SIG-M5 treated with dmso at 0.1 percent for 504 hours (cell line): Measurements from ENCODE around the gene SOWAHA.

Experiments used
- DNase-seq: peaks from one replicate; lab custom pipeline; 2025; ENCODE audit not compliant: unreplicated experiment; lab: John Stamatoyannopoulos, UW

SOWAHA gene

GRCh38 chr5:132812781-132813598, at the start of gene SOWAHA:
Gene SOWAHA, plus strand, starts transcription at chr5:132813302. Its CDS starts 320 bp downstream, at chr5:132813622.
- DNase-seq, result no peak

- no peak for DNase-seq
These were observed 49.1 kb upstream of the SOWAHA start for GRCh38 chr5:132764051-132764450.

GRCh38 chr5:132764671-132765238, 48.3 kb upstream of the SOWAHA start:
- DNase-seq, result no peak

GRCh38 chr5:132765311-132766019, 47.6 kb upstream of the SOWAHA start:
- no peak for DNase-seq

GRCh38 chr5:132766020-132766805, 46.9 kb upstream of the SOWAHA start:
- no peak for DNase-seq

- no peak for DNase-seq
These were observed 46.4 kb upstream of the SOWAHA start for GRCh38 chr5:132766806-132767055.

GRCh38 chr5:132767150-132767549, 46.0 kb upstream of the SOWAHA start:
- DNase-seq, result no peak

GRCh38 chr5:132768485-132768868, 44.6 kb upstream of the SOWAHA start:
- no peak for DNase-seq

- DNase-seq, result no peak
These were observed 42.5 kb upstream of the SOWAHA start for GRCh38 chr5:132770476-132771159.

GRCh38 chr5:132771503-132771998, 41.6 kb upstream of the SOWAHA start:
- no peak for DNase-seq

GRCh38 chr5:132772291-132773070, 40.6 kb upstream of the SOWAHA start:
- DNase-seq, result no peak

GRCh38 chr5:132773114-132773513, 40.0 kb upstream of the SOWAHA start:
- no peak for DNase-seq

- DNase-seq, result no peak
These were observed 39.3 kb upstream of the SOWAHA start for GRCh38 chr5:132773601-132774355.

- no peak for DNase-seq
These were observed 38.7 kb upstream of the SOWAHA start for GRCh38 chr5:132774406-132774805.

- no peak for DNase-seq
These were observed 38.2 kb upstream of the SOWAHA start for GRCh38 chr5:132774896-132775295.

- DNase-seq, result no peak
These were observed 37.6 kb upstream of the SOWAHA start for GRCh38 chr5:132775476-132775961.

- no peak for DNase-seq
These were observed 36.8 kb upstream of the SOWAHA start for GRCh38 chr5:132776131-132776937.

GRCh38 chr5:132776938-132777208, 36.2 kb upstream of the SOWAHA start:
- DNase-seq, result no peak
